GM19372 (cell line): ENCODE results near the gene ZGPAT.

Source experiments
- ATAC-seq: cut with Tn5 transposase; IDR thresholded peaks from one replicate; pipeline ENCODE4 v1.9.1; 2021; ENCODE audit warnings: mild to moderate bottlenecking, low read depth, moderate library complexity; ENCODE audit not compliant: unreplicated experiment

The ZGPAT gene

GRCh38 chr20:63691711-63692435, 16.0 kb upstream of the ZGPAT start:
- ATAC-seq = no peak

GRCh38 chr20:63692436-63693082, 15.3 kb upstream of the ZGPAT start:
- ATAC-seq = no peak

GRCh38 chr20:63693083-63693732, 14.6 kb upstream of the ZGPAT start:
- no peak for ATAC-seq

- ATAC-seq = no peak
Observed at GRCh38 chr20:63693733-63694583, 13.9 kb upstream of the ZGPAT start.

- ATAC-seq = no peak
Observed at GRCh38 chr20:63694584-63695423, 13.0 kb upstream of the ZGPAT start.

- no peak for ATAC-seq
Observed at GRCh38 chr20:63695424-63696305, 12.2 kb upstream of the ZGPAT start.

GRCh38 chr20:63696306-63696627, 11.6 kb upstream of the ZGPAT start:
- ATAC-seq = no peak

GRCh38 chr20:63696628-63697356, 11.0 kb upstream of the ZGPAT start, which contains the start of gene TNFRSF6B:
TNFRSF6B (plus strand) TSS chr20:63696652; CDS start chr20:63696768, 116 bp downstream.
- ATAC-seq = no peak

GRCh38 chr20:63697357-63697867, 10.4 kb upstream of the ZGPAT start:
- ATAC-seq = no peak

GRCh38 chr20:63697868-63698545, 9.8 kb upstream of the ZGPAT start:
- no peak for ATAC-seq

- no peak for ATAC-seq
Observed at GRCh38 chr20:63698739-63699465, 8.9 kb upstream of the ZGPAT start.

GRCh38 chr20:63699466-63700198, 8.2 kb upstream of the ZGPAT start:
- ATAC-seq = no peak

- ATAC-seq = no peak
Observed at GRCh38 chr20:63700199-63701050, 7.4 kb upstream of the ZGPAT start.

GRCh38 chr20:63701051-63701328, 6.8 kb upstream of the ZGPAT start:
- ATAC-seq = no peak

- ATAC-seq = no peak
Observed at GRCh38 chr20:63701329-63702035, 6.4 kb upstream of the ZGPAT start.
